Kidney tubule cell (primary cell): ENCODE results near the gene PWWP2B.
"Not testable (repeated sequence)": the region's sequence is repeated elsewhere in the genome, so short reads cannot be mapped to it uniquely, and the experiment has no call there.

Experiments used
- DNase-seq: peaks from one replicate; pipeline ENCODE4 v3.0.0-alpha.2; 2018; ENCODE audit warnings: low spot score

Gene PWWP2B

GRCh38 chr10:132433671-132434340 lies 36.8 kb downstream of the PWWP2B start:
- DNase-seq = no peak

- no peak for DNase-seq
Observed at GRCh38 chr10:132434405-132435005, 37.5 kb downstream of the PWWP2B start.

- not testable (repeated sequence) for DNase-seq
Observed at GRCh38 chr10:132435320-132435719, 38.3 kb downstream of the PWWP2B start.

GRCh38 chr10:132436096-132436495 lies 39.1 kb downstream of the PWWP2B start:
- DNase-seq = not testable (repeated sequence)

GRCh38 chr10:132436861-132437410 lies 39.9 kb downstream of the PWWP2B start:
- peak; percentile 74 for DNase-seq

GRCh38 chr10:132437541-132437950 lies 40.5 kb downstream of the PWWP2B start:
- DNase-seq = no peak

GRCh38 chr10:132438091-132439024 lies 41.4 kb downstream of the PWWP2B start:
- DNase-seq = no peak

- DNase-seq = no peak
Observed at GRCh38 chr10:132439025-132439388, 42.0 kb downstream of the PWWP2B start.

DNA sequence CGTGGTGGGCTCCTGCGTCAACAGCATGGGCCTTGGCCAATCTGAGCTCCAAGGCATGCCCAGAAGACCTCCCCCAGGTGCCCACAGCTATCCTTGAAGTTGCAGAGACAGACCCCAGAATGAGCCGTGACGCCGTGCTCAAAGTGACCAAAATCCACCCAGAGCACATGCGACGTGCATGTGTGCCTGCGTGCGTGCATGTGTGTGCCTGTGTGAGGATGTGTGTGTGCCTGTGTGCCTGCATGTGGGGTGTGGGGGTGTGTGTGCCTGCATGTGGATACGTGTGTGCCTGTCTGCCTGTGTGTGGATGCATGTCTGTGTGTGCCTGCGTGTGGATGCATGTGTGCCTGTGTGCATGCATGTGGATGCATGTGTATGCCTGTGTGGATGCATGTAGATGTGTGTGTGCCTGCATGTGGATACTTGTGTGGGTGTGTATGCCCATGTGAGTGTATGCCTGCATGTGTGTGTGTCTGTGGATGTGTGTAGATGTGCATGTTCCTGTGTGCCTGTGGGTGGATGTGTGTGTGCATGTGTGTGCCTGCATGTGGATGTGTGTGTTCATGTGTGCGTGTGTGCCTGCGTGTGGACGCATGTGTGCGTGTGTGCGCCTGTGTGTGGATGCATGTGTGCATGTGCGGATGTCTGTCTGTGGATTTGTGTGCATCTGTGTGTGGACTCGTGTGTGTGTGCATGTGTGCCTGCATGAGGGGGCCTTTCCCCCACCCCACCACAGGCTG lies 42.6 kb downstream of the PWWP2B start:
- no peak for DNase-seq

- no peak for DNase-seq
Observed at GRCh38 chr10:132440791-132441565, 44.0 kb downstream of the PWWP2B start.

- no peak for DNase-seq
Observed at GRCh38 chr10:132441818-132442524, 45.0 kb downstream of the PWWP2B start.

- no peak for DNase-seq
Observed at GRCh38 chr10:132442636-132443035, 45.6 kb downstream of the PWWP2B start.

DNA sequence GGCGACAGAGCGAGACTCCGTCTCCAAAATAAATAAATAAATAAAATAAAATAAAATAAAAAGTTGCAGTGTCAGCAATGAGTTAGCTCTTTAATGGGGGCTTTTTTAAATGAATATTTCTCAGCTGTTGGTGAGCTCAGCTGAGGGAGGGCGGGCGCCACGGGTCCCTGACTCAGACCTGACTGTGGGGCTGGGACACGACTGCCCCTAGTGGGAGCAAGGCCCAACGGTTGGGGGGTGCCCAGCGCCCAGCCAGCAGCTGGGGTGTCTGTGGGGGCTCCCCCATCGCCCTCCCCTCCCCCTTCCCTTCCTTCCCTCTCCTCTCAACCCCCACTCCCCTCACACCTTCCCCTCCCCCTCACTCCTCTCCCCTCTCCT lies 46.6 kb downstream of the PWWP2B start:
- peak; percentile 45 for DNase-seq

DNA sequence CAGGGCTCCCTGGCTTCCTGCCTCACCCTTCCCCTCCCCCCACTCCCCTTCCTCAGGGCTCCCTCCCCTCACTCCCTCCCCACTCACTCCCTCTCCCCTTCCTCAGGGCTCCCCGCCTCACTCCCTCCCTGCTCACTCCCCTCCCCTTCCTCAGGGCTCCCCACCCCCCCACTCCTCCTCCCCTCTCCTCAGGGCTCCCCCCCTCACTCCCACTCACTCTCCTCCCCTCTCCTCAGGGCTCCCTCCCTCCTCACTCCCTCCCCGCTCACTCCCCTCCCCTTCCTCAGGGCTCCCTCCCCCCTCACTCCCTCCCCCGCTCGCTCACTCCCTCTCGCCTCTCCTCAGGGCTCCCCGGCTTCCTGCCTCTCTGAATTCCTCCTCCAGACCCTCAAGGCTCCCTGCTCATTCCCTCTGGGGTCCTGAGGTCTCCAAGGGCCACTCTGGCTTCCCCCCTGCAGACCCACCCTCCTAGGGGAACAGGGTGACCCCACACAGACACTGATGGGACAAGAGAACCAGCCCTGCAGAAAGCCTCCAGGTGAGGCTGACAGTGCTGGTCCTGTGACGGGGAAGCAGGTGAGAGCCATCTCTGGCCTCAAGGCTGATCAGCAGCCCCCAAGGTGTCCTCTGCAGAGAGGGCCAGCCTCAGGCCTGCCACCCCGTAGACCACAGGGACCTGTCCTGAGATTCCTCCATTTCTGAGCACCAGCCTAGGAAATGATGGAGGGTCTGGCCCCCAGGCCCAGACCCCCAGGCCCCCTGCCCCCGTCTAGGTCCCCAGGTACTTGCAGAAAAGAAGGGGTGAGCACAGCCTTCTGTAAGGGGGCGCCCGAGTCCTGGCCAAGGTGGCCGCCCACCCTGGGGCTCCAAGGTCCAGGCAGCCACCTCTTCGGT lies 47.2 kb downstream of the PWWP2B start:
- no peak for DNase-seq

- DNase-seq = no peak
Observed at GRCh38 chr10:132444877-132445351, 47.9 kb downstream of the PWWP2B start.

GRCh38 chr10:132445516-132446194 lies 48.7 kb downstream of the PWWP2B start:
- no peak for DNase-seq

DNA sequence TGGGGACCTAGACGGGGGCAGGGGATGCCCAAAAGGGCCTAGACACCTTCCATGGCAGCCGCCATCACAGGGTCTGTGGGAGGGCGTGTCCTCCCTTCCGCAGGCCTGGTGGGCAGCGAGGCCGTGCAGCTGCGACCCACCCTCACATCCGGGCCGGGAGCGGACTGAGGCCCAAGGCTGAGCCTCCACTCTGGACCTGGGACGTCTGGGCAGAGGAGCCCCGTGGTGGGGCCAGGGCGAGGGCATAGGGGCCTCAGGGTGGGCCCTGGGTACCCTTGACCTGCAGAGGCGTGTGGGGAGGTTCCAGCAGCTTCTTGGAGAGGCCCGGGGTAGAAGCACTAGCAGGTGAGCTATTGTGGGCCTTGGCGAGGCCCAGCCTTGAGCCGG lies 49.2 kb downstream of the PWWP2B start:
- DNase-seq = no peak

- peak; percentile 89 for DNase-seq
Observed at GRCh38 chr10:132446661-132447445, 49.9 kb downstream of the PWWP2B start.
